Vagina (tissue), 2 donors: Measurements from ENCODE around the gene TTLL6.

ENCODE experiments used
- POLR2A ChIP-seq, 2 donors: fragments of 450-650 bp; IDR thresholded peaks; one replicate each; pipeline ENCODE4 v1.6.1; 2017; ENCODE audit warnings: antibody characterized with exemption in 2 of 2, mild to moderate bottlenecking in 2 of 2, moderate library complexity in 2 of 2
- TF ChIP-seq, protein P1 (sequence below), 3 experiments: fragments of 450-650 bp in 2 of 3; fragments of 200-600 bp in 1 of 3; sonication (generic) in 1 of 3; IDR thresholded peaks; one replicate each; pipeline ENCODE4 v1.5.1; 2017 to 2019; ENCODE audit warnings: antibody characterized with exemption in 3 of 3, mild to moderate bottlenecking in 2 of 3, moderate library complexity in 2 of 3

DNA sequence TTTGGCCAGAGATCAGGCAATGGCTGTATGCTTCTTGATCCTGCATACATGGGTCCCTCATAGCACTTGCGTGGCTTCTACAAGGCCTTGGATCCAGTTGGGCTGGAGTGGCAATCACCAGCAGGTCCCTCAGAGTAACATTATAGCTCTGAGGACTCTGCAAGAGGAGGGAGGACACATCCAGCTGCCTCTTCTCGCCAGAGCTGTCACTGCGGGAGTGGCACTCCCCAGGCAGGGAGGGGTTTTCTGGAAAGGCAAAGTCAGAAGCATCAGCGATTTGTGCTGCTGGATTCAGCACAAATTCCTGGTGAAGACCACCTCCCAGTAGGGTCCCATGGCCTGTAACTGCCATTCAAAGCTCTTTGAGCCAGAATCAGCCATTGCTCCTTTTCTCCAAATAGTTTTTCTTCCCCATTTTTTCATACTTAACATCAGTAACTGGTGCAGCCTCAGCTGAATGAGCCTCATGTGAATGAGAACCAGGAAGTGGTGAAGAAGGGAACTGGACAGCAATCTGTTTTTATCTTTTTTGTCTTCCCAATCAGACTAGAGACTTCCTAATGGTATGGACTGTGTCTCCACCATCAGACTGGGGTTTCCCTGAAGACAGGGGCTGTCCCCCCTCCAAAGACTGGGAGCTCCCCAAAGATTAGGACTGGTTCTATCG is 47.9 kb downstream of the TTLL6 start:
- TF ChIP-seq, protein P1, sequence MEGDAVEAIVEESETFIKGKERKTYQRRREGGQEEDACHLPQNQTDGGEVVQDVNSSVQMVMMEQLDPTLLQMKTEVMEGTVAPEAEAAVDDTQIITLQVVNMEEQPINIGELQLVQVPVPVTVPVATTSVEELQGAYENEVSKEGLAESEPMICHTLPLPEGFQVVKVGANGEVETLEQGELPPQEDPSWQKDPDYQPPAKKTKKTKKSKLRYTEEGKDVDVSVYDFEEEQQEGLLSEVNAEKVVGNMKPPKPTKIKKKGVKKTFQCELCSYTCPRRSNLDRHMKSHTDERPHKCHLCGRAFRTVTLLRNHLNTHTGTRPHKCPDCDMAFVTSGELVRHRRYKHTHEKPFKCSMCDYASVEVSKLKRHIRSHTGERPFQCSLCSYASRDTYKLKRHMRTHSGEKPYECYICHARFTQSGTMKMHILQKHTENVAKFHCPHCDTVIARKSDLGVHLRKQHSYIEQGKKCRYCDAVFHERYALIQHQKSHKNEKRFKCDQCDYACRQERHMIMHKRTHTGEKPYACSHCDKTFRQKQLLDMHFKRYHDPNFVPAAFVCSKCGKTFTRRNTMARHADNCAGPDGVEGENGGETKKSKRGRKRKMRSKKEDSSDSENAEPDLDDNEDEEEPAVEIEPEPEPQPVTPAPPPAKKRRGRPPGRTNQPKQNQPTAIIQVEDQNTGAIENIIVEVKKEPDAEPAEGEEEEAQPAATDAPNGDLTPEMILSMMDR (IDR thresholded peaks at IDR 0.05), result no peak
- no peak for TF ChIP-seq POLR2A (IDR thresholded peaks at IDR 0.05)
